Gastrocnemius medialis (tissue), 4 donors: ENCODE results near the gene INTS11. TPM values are rescaled to one million over a fixed set of nuclear protein-coding genes. Genes with fewer than 3 reads are reported as not detected.

ENCODE experiments used
- ATAC-seq, 2 donors: fragments of 150-250 bp; one replicate each; pipeline ENCODE4 v1.9.1; 2016
- DNase-seq, 2 donors: peaks; one replicate each; pipeline ENCODE4 v3.0.0-alpha.2; 2019
- H3K27ac ChIP-seq, 4 donors: fragments of 200-600 bp; sonication (generic); 1 replicate in 1 of 4; 2 replicates in 3 of 4; pipeline ENCODE4 v1.5.1; 2016 to 2018; ENCODE audit warnings: mild to moderate bottlenecking in 2 of 4, moderate library complexity in 1 of 4
- H3K27me3 ChIP-seq, 3 donors: fragments of 200-600 bp; sonication (generic) in 2 of 3; 1 replicate in 1 of 3; 2 replicates in 2 of 3; pipeline versions ENCODE4 v1.5.1 to v1.6.0; 2016 to 2019; ENCODE audit warnings: mild to moderate bottlenecking in 1 of 3, moderate library complexity in 1 of 3
- H3K36me3 ChIP-seq, 2 donors: fragments of 200-600 bp; sonication (generic) in 1 of 2; one replicate each; pipeline ENCODE4 v1.5.1; 2017 to 2018
- H3K4me1 ChIP-seq, 2 donors: fragments of 200-600 bp; sonication (generic) in 1 of 2; one replicate each; pipeline ENCODE4 v1.5.1; 2016 to 2017; ENCODE audit warnings: mild to moderate bottlenecking in 2 of 2
- H3K4me3 ChIP-seq, 4 donors: fragments of 200-600 bp; sonication (generic) in 3 of 4; 1 replicate in 1 of 4; 2 replicates in 3 of 4; pipeline ENCODE4 v1.5.1; 2016 to 2019; ENCODE audit warnings: mild to moderate bottlenecking in 2 of 4
- H3K9me3 ChIP-seq, 3 donors: fragments of 200-600 bp; sonication (generic) in 2 of 3; 1 replicate in 1 of 3; 2 replicates in 2 of 3; pipeline ENCODE4 v1.5.1; 2016 to 2019
- POLR2A ChIP-seq, 2 donors: fragments of 450-650 bp; IDR thresholded peaks; one replicate each; pipeline ENCODE4 v1.6.1; 2017; ENCODE audit warnings: antibody characterized with exemption in 2 of 2, mild to moderate bottlenecking in 2 of 2, moderate library complexity in 2 of 2
- in situ Hi-C, 4 donors: fragments of 200-750 bp; cut with MboI; loops; one replicate each; pipeline versions ENCODE4 v1.15.0 to v1.8.0; 2017; ENCODE audit warnings: low sequenced_read_pairs in 4 of 4
- intact Hi-C: fragments of 100-400 bp; cut with DNase I; formaldehyde crosslinking; loops from one replicate; pipeline ENCODE4 v1.15.1; 2023; ENCODE audit warnings: low total_unique reads
- total RNA-seq, 4 donors: library from RNA; depleted of rRNA; stranded (reverse); fragments of >200 nt; gene quantifications; one replicate each; pipeline versions ENCODE4 v1.1.0 to v1.2.3, GENCODE V29; 2016
- TF ChIP-seq, protein P1 (sequence below), 5 experiments: fragments of 450-650 bp in 3 of 5; fragments of 200-600 bp in 2 of 5; sonication (generic) in 2 of 5; IDR thresholded peaks in 4 of 5; conservative IDR thresholded peaks in 1 of 5; 1 replicate in 4 of 5; 2 replicates in 1 of 5; pipeline ENCODE4 v1.5.1; 2016 to 2019; ENCODE audit warnings: antibody characterized with exemption in 5 of 5, mild to moderate bottlenecking in 3 of 5, moderate library complexity in 3 of 5

Gene INTS11
- total RNA-seq: 10 to 100 TPM; 74.0 to 94.4 (median 84.7) TPM

DNA sequence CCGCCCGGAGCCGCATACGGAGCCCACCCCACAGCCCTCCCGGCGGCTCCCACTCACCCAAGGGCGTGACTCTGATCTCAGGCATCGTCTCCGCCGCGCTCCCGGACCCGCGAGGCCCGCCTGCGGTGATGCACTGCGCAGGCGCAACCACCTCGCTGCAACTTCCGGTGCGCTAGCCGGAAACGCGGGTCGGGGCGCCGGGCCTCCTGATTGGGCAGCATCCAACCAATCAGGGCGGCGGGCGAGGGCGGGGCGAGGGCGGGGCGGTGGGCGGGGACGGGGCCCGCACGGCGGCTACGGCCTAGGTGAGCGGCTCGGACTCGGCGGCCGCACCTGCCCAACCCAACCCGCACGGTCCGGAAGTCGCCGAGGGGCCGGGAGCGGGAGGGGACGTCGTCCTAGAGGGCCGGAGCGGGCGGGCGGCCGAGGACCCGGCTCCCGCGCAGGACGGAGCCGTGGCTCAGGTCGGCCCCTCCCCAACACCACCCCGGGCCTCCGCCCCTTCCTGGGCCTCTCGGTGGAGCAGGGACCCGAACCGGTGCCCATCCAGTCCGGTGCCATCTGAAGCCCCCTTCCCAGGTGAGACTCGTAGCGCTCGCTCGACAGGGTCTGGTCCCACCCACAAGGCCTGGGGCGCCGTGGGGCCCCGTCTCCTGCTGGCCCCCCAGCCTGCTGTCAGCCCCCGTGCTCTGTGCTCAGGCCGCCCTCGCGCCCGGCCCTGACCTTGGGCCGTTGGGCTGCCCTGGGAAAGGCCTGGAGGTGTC, at the start of gene INTS11, which contains the start of gene CPTP:
INTS11 (minus strand) TSS at position 137 of the 764 bp plus-strand sequence; CDS start at position 85, 52 bp downstream.
CPTP (plus strand) TSS at position 279 of the 764 bp plus-strand sequence. CDS start 2,109 bp downstream, outside the sequence.
- TF ChIP-seq, protein P1, sequence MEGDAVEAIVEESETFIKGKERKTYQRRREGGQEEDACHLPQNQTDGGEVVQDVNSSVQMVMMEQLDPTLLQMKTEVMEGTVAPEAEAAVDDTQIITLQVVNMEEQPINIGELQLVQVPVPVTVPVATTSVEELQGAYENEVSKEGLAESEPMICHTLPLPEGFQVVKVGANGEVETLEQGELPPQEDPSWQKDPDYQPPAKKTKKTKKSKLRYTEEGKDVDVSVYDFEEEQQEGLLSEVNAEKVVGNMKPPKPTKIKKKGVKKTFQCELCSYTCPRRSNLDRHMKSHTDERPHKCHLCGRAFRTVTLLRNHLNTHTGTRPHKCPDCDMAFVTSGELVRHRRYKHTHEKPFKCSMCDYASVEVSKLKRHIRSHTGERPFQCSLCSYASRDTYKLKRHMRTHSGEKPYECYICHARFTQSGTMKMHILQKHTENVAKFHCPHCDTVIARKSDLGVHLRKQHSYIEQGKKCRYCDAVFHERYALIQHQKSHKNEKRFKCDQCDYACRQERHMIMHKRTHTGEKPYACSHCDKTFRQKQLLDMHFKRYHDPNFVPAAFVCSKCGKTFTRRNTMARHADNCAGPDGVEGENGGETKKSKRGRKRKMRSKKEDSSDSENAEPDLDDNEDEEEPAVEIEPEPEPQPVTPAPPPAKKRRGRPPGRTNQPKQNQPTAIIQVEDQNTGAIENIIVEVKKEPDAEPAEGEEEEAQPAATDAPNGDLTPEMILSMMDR (IDR thresholded peaks at IDR 0.05 in 4 of 5, conservative IDR thresholded peaks at IDR 0.05 in 1 of 5): no peak
- TF ChIP-seq POLR2A (IDR thresholded peaks at IDR 0.05): peak; percentile 76 to 91
- ATAC-seq (peak; percentile 83 to 88), DNase-seq (peak; percentile 91 to 92)
- H3K27me3 ChIP-seq: no peaks in the 10 kb centered on the region
- intact Hi-C loops (loop anchor here (2.0 kb wide), 2 partner anchors 16 to 24 kb away; partner anchors contain the start of genes DVL1 and PUSL1), in situ Hi-C loops (no loop called here)
- peak within 1 kb of the TSS; percentile 78 to 95 (median 85) for H3K4me3 ChIP-seq
- H3K36me3 ChIP-seq: peaks cover 0 to 17% of the 10 kb centered on the region in 2 donors
- H3K4me1 ChIP-seq: peaks cover 43 to 53% of the 10 kb centered on the region in 2 donors
- no peaks in the 10 kb centered on the region for H3K9me3 ChIP-seq
- H3K27ac ChIP-seq: peak within 1 kb of the TSS; percentile 86 to 97 (median 92)

DNA sequence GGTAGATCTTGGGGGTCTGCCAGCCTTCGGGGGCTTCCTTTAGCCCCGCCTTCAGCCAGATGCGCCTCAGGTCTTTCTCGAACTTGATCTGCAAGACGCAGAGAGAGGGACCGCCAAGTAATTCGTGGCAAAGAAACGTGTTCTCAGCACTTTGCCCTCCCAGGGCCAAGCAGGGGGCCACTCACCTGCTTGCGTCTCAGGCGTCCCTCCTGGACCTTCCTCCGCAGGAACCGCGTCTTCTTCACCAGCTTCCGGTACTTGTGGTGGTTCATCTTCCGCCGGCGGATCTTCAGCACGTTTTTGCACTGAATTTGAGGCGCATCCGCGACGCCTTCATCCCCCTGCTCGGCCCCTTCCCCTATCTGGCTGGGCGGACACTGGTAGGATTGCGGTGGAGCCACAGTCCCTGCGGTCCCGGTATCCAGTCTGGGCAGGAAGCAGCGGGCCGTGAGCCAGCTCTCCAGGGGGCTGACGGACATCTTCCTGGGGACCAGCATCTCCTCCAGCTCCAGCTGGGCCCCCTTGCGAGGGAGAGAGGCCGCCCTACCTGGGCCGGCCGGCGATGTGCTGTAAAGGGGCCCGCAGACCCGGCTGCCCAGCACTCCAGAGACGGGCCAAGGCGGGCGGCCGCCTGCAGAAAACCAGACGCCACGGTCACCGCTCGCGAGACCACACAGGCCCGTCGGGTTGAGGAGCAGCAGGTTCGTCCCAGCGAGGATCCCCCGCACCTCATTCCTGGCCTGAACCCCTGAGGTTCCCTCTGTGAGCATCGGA, 49.5 kb upstream of the INTS11 start:
- DNase-seq: no peak
- H3K36me3 ChIP-seq: peaks cover 0 to 11% of the 10 kb centered on the region in 2 donors
- ATAC-seq: no peak
- intact Hi-C loops: loop anchor here (10.0 kb wide), 1 partner anchor 131 kb away; no protein-coding TSS in a partner anchor
- in situ Hi-C loops: no loop called here
- no peak for TF ChIP-seq POLR2A (IDR thresholded peaks at IDR 0.05)
- TF ChIP-seq, protein P1 (IDR thresholded peaks at IDR 0.05 in 4 of 5, conservative IDR thresholded peaks at IDR 0.05 in 1 of 5): no peak
- H3K4me1 ChIP-seq: peaks cover 28 to 38% of the 10 kb centered on the region in 2 donors
- no peaks in the 10 kb centered on the region for H3K9me3 ChIP-seq
- H3K4me3 ChIP-seq: peak overlapping the region; percentile 80 to 95 (median 94)
- H3K27me3 ChIP-seq: no peaks in the 10 kb centered on the region
- H3K27ac ChIP-seq: peak overlapping the region; percentile 83 to 96 (median 94)

DNA sequence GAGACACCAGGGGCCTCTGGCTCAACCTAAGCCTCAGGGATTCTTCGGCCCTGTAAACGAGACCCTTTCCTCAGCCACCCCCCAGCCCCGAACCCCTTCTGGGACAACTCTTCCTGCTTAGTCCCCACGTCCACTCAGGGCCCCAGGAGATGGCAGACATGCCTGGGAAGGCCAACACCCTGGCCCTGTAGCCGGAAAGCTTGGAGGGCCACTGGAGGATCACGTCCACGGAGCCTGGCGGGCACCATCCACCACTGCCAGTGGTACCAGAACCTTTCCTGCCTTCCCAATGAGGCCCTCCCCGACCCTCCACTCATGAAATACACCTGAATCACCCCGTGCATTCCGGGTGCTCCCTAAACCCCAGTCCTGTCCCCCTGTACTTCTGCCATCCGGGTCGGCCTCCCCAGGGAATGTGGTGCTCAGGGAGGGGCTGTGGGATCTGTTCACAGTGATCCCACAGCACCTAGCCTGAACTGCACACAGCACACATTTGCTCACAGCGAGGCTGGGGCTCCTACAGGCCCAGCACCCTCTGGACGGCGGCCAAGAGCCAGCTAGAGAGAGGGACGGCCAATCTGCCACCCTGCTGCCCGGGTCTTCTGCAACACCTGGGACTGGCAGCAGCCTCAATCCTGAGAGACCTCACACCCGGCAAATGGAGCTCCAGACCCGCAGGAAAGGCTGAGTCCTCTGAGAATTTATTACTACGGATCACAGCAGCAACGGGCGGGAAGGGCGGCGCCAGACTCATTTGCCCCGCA, 48.8 kb upstream of the INTS11 start:
- H3K27me3 ChIP-seq: no peaks in the 10 kb centered on the region
- H3K4me1 ChIP-seq: peaks cover 28 to 38% of the 10 kb centered on the region in 2 donors
- H3K36me3 ChIP-seq: peaks cover 0 to 11% of the 10 kb centered on the region in 2 donors
- H3K4me3 ChIP-seq: peak overlapping the region in 1 of 4 donors; percentile 95
- peak overlapping the region in 1 of 4 donors; percentile 96 for H3K27ac ChIP-seq
- DNase-seq: no peak
- intact Hi-C loops: loop anchor here (10.0 kb wide), 1 partner anchor 132 kb away; no protein-coding TSS in a partner anchor
- TF ChIP-seq, protein P1 (IDR thresholded peaks at IDR 0.05 in 4 of 5, conservative IDR thresholded peaks at IDR 0.05 in 1 of 5): no peak
- no peak for TF ChIP-seq POLR2A (IDR thresholded peaks at IDR 0.05)
- no peak for ATAC-seq
- in situ Hi-C loops: no loop called here
- no peaks in the 10 kb centered on the region for H3K9me3 ChIP-seq
